ENCODE measurements around the gene FANCL.

GRCh38 chr2:58180635-58181034, 60.5 kb downstream of the FANCL start:
- TF ChIP-seq POLR2A (IDR thresholded peaks at IDR 0.05) (no peak), CTCF (IDR thresholded peaks at IDR 0.05) (no peak), POLR2AphosphoS5 (IDR thresholded peaks at IDR 0.05; ENCODE audit: insufficient read depth in 1 of 2, low read depth in 1 of 2) (no peak)

All from vagina (tissue), 2 donors.